ENCODE results near the gene FAM187B.

- TF ChIP-seq CTCF (IDR thresholded peaks at IDR 0.05) (no peak), EZH2 (IDR thresholded peaks at IDR 0.05; ENCODE audit: borderline replicate concordance, insufficient read depth, low read depth, low read length, poor library complexity, severe bottlenecking) (no peak)
Measured at GRCh38 chr19:35207391-35207871, 21.1 kb downstream of the FAM187B start.

All from B cell (primary cell).